SU-DHL-6 (cell line): ENCODE data around the gene IGSF3.

ENCODE experiments used
- EZH2phosphoT487 ChIP-seq: fragments of 200-600 bp; sonication (generic), shearing (Covaris generic); conservative IDR thresholded peaks from 2 replicates; pipeline ENCODE4 v1.6.1; 2018; ENCODE audit warnings: mild to moderate bottlenecking, antibody characterized with exemption, low read length, moderate library complexity, mixed read lengths
- TF ChIP-seq, protein P1 (sequence below): fragments of 200-600 bp; sonication (generic); IDR thresholded peaks from one replicate; pipeline ENCODE4 v1.5.1; 2017; ENCODE audit warnings: antibody characterized with exemption, mild to moderate bottlenecking, low read length, moderate library complexity; ENCODE audit not compliant: insufficient read depth, poor library complexity, severe bottlenecking

DNA sequence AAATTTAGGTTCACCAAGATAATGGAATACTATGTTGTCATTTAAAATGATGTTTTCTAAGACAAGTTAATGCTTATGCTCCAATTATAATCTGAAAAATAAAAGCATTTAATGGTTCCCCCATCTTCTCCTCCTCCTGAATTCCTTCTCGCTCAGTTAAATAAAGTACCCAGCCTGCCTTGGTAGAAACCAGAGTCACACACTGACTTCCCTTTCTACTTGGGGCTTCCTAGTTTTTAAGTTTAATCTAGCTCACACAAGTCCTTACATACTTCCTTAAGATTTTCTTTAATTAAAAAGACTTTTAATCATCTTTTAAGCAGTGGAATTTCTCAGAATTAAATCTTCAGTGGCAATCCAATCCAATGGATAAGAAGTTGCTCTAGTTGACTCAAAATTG, 129.6 kb downstream of the IGSF3 start:
- TF ChIP-seq, protein P1, sequence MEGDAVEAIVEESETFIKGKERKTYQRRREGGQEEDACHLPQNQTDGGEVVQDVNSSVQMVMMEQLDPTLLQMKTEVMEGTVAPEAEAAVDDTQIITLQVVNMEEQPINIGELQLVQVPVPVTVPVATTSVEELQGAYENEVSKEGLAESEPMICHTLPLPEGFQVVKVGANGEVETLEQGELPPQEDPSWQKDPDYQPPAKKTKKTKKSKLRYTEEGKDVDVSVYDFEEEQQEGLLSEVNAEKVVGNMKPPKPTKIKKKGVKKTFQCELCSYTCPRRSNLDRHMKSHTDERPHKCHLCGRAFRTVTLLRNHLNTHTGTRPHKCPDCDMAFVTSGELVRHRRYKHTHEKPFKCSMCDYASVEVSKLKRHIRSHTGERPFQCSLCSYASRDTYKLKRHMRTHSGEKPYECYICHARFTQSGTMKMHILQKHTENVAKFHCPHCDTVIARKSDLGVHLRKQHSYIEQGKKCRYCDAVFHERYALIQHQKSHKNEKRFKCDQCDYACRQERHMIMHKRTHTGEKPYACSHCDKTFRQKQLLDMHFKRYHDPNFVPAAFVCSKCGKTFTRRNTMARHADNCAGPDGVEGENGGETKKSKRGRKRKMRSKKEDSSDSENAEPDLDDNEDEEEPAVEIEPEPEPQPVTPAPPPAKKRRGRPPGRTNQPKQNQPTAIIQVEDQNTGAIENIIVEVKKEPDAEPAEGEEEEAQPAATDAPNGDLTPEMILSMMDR = no peak
- no peak for TF ChIP-seq EZH2phosphoT487
